WTC11 (cell line): ENCODE measurements around the gene GAB2. TPM values are rescaled to one million over a fixed set of nuclear protein-coding genes. Genes with fewer than 3 reads are reported as not detected.

Source experiments
- ATAC-seq: fragments of 200-7000 bp; cut with Tn5 transposase; 2 replicates; pipeline ENCODE4 v1.10.0; 2021; ENCODE audit warnings: mild to moderate bottlenecking, moderate library complexity
- CTCF ChIA-PET: fragments of 300-600 bp; sonication (Branson Sonifier 250); formaldehyde crosslinking; loops from one replicate; lab custom pipeline; 2021; ENCODE audit warnings: antibody characterized with exemption; lab: Charles Lee
- POLR2A ChIA-PET: fragments of 350-600 bp; sonication (Branson Sonifier 250); formaldehyde crosslinking; loops from one replicate; lab custom pipeline; 2021; ENCODE audit warnings: antibody characterized with exemption; lab: Charles Lee
- DNase-seq: peaks from one replicate; pipeline ENCODE4 v3.0.0; 2021; ENCODE audit warnings: low spot score
- H3K27ac Mint-ChIP-seq: 2 replicates; pipeline ENCODE4 v1.8.0; 2021; ENCODE audit warnings: mixed read lengths
- H3K27me3 Mint-ChIP-seq: 2 replicates; pipeline ENCODE4 v1.8.0; 2021; ENCODE audit warnings: low read depth, mild to moderate bottlenecking, moderate library complexity, mixed read lengths
- H3K36me3 Mint-ChIP-seq: 2 replicates; pipeline ENCODE4 v1.8.0; 2021; ENCODE audit warnings: mixed read lengths
- H3K4me1 Mint-ChIP-seq: 2 replicates; pipeline ENCODE4 v1.8.0; 2022; ENCODE audit warnings: mixed read lengths
- H3K4me3 Mint-ChIP-seq: 2 replicates; pipeline ENCODE4 v1.8.0; 2021; ENCODE audit warnings: mild to moderate bottlenecking, moderate library complexity, mixed read lengths
- H3K9me3 Mint-ChIP-seq: 2 replicates; pipeline ENCODE4 v1.8.0; 2021; ENCODE audit warnings: mixed read lengths
- FOXJ3 ChIP-seq: sonication (generic); formaldehyde crosslinking; IDR thresholded peaks from 2 replicates; pipeline ENCODE4 v1.9.0; 2021; ENCODE audit warnings: missing genetic modification reagents, mild to moderate bottlenecking, borderline replicate concordance
- GABPB1 ChIP-seq: sonication (generic); formaldehyde crosslinking; IDR thresholded peaks from 2 replicates; pipeline ENCODE4 v1.8.1; 2023; ENCODE audit warnings: mild to moderate bottlenecking, missing genetic modification reagents
- GTF2I ChIP-seq: fragments of 250-450 bp; sonication (Bioruptor Pico); conservative IDR thresholded peaks from 2 replicates; pipeline ENCODE4 v1.4.0; 2021; ENCODE audit warnings: mild to moderate bottlenecking
- JAZF1 ChIP-seq: fragments of 250-450 bp; sonication (Bioruptor Pico); IDR thresholded peaks from 2 replicates; pipeline ENCODE4 v1.9.0; 2021; ENCODE audit warnings: moderate library complexity, mild to moderate bottlenecking, inconsistent platforms
- KAT7 ChIP-seq: sonication (generic); formaldehyde crosslinking; IDR thresholded peaks from 2 replicates; pipeline ENCODE4 v1.8.1; 2023; ENCODE audit warnings: missing genetic modification reagents, mild to moderate bottlenecking, borderline replicate concordance
- NR2C2 ChIP-seq: sonication (generic); formaldehyde crosslinking; IDR thresholded peaks from 2 replicates; pipeline ENCODE4 v1.8.0; 2022; ENCODE audit warnings: mild to moderate bottlenecking, missing genetic modification reagents
- TP53 ChIP-seq: sonication (generic); formaldehyde crosslinking; IDR thresholded peaks from 2 replicates; pipeline ENCODE4 v1.8.1; 2023; ENCODE audit warnings: mild to moderate bottlenecking, missing genetic modification reagents
- ZNF232 ChIP-seq: sonication (generic); formaldehyde crosslinking; IDR thresholded peaks from 2 replicates; pipeline ENCODE4 v1.8.0; 2022; ENCODE audit warnings: mild to moderate bottlenecking, missing genetic modification reagents
- ZNF671 ChIP-seq: fragments of 250-450 bp; sonication (Bioruptor Pico); IDR thresholded peaks from 2 replicates; pipeline ENCODE4 v1.8.0; 2021; ENCODE audit warnings: mild to moderate bottlenecking
- total RNA-seq: library from RNA; stranded (reverse); gene quantifications from 3 replicates; pipeline ENCODE4 v1.2.3, GENCODE V29; 2021
- TF ChIP-seq, protein P1 (sequence below): sonication (generic); formaldehyde crosslinking; IDR thresholded peaks from 2 replicates; pipeline ENCODE4 v1.8.1; 2023; ENCODE audit warnings: mild to moderate bottlenecking, missing genetic modification reagents
- TF ChIP-seq, protein P2 (sequence below): sonication (generic); formaldehyde crosslinking; IDR thresholded peaks from 2 replicates; pipeline ENCODE4 v1.8.1; 2022; ENCODE audit warnings: mild to moderate bottlenecking, moderate library complexity, missing genetic modification reagents
- TF ChIP-seq, protein P3 (sequence below): fragments of 250-450 bp; sonication (Bioruptor Pico); conservative IDR thresholded peaks from 2 replicates; pipeline ENCODE4 v1.9.0; 2021; ENCODE audit warnings: mild to moderate bottlenecking
- TF ChIP-seq, protein P4 (sequence below): fragments of 200-600 bp; IDR thresholded peaks from 2 replicates; pipeline ENCODE4 v1.8.0; 2022; ENCODE audit warnings: antibody characterized with exemption
- TF ChIP-seq, protein P5 (sequence below): sonication (generic); formaldehyde crosslinking; IDR thresholded peaks from 2 replicates; pipeline ENCODE4 v1.8.0; 2023; ENCODE audit warnings: missing genetic modification reagents
- TF ChIP-seq, protein P6 (sequence below): fragments of 250-450 bp; sonication (Bioruptor Pico); IDR thresholded peaks from 2 replicates; pipeline ENCODE4 v1.9.0; 2021; ENCODE audit warnings: moderate library complexity, mild to moderate bottlenecking, inconsistent platforms, borderline replicate concordance
- TF ChIP-seq, protein P7 (sequence below): sonication (generic); formaldehyde crosslinking; IDR thresholded peaks from 2 replicates; pipeline ENCODE4 v1.8.1; 2023; ENCODE audit warnings: mild to moderate bottlenecking, moderate library complexity, missing genetic modification reagents

The GAB2 gene
- total RNA-seq, 1 experiment from 2014 or later, result 10.6 TPM

DNA sequence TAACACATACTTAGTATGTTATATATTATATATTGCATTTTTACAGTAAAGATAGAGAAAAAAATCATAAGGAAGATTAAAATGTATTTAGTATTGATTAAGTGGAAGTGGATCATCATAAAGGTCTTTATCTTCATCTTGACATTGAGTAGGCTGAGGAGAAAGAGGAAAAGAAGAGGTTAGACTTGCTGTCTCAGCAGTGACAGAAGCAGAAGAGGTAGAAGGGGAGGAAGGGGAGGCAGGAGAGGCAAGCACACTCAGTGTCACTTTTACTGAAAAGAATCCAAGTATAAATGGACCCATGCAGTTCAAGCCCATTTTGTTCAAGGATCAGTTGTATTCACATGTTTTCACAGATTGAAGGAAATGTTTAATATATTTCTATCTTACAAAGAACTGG is 69.7 kb downstream of the GAB2 start (continued):
- TF ChIP-seq, protein P1, sequence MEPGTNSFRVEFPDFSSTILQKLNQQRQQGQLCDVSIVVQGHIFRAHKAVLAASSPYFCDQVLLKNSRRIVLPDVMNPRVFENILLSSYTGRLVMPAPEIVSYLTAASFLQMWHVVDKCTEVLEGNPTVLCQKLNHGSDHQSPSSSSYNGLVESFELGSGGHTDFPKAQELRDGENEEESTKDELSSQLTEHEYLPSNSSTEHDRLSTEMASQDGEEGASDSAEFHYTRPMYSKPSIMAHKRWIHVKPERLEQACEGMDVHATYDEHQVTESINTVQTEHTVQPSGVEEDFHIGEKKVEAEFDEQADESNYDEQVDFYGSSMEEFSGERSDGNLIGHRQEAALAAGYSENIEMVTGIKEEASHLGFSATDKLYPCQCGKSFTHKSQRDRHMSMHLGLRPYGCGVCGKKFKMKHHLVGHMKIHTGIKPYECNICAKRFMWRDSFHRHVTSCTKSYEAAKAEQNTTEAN (CRISPR knock-in tag), result no peak
- no peak for TF ChIP-seq GABPB1 (CRISPR knock-in tag)
- TF ChIP-seq, protein P2, sequence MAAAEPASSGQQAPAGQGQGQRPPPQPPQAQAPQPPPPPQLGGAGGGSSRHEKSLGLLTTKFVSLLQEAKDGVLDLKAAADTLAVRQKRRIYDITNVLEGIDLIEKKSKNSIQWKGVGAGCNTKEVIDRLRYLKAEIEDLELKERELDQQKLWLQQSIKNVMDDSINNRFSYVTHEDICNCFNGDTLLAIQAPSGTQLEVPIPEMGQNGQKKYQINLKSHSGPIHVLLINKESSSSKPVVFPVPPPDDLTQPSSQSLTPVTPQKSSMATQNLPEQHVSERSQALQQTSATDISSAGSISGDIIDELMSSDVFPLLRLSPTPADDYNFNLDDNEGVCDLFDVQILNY (CRISPR knock-in tag), result no peak
- TF ChIP-seq, protein P3, sequence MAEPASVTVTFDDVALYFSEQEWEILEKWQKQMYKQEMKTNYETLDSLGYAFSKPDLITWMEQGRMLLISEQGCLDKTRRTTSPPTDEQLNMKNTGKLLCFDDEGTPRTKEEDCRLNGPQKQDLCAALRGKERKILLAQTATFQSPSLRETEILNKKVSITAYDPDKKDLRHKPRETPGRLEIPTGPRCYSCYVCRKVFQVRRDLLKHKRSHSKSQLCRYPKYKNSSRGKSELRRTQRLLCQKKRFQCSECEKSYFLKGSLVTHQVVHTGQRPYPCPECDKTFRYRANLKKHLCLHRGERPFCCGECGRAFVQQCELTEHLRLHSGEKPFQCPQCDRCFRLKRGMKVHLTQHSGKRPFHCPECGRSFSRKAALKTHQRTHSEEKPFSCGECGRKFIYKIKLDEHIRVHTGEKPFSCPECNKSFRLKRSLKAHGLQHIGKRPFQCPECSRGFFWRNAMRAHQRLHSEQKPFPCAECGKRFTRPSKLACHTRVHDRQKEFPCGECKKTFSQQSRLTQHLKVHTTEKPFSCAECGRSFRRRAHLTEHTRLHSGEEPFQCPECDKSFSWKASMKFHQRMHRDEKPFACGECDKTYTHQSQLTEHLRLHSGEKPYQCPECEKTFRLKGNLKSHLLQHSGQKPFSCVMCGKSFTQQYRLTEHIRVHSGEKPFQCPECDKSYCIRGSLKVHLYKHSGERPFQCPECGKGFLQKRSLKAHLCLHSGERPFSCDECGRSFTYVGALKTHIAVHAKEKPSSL (CRISPR knock-in tag), result no peak
- no peak for TF ChIP-seq JAZF1 (CRISPR knock-in tag)
- TF ChIP-seq ZNF232 (CRISPR knock-in tag), result no peak
- TF ChIP-seq FOXJ3, result no peak
- TF ChIP-seq TP53 (CRISPR knock-in tag), result no peak
- TF ChIP-seq, protein P4, sequence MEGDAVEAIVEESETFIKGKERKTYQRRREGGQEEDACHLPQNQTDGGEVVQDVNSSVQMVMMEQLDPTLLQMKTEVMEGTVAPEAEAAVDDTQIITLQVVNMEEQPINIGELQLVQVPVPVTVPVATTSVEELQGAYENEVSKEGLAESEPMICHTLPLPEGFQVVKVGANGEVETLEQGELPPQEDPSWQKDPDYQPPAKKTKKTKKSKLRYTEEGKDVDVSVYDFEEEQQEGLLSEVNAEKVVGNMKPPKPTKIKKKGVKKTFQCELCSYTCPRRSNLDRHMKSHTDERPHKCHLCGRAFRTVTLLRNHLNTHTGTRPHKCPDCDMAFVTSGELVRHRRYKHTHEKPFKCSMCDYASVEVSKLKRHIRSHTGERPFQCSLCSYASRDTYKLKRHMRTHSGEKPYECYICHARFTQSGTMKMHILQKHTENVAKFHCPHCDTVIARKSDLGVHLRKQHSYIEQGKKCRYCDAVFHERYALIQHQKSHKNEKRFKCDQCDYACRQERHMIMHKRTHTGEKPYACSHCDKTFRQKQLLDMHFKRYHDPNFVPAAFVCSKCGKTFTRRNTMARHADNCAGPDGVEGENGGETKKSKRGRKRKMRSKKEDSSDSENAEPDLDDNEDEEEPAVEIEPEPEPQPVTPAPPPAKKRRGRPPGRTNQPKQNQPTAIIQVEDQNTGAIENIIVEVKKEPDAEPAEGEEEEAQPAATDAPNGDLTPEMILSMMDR, result no peak
- TF ChIP-seq, protein P5, sequence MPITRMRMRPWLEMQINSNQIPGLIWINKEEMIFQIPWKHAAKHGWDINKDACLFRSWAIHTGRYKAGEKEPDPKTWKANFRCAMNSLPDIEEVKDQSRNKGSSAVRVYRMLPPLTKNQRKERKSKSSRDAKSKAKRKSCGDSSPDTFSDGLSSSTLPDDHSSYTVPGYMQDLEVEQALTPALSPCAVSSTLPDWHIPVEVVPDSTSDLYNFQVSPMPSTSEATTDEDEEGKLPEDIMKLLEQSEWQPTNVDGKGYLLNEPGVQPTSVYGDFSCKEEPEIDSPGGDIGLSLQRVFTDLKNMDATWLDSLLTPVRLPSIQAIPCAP (CRISPR knock-in tag), result no peak

DNA sequence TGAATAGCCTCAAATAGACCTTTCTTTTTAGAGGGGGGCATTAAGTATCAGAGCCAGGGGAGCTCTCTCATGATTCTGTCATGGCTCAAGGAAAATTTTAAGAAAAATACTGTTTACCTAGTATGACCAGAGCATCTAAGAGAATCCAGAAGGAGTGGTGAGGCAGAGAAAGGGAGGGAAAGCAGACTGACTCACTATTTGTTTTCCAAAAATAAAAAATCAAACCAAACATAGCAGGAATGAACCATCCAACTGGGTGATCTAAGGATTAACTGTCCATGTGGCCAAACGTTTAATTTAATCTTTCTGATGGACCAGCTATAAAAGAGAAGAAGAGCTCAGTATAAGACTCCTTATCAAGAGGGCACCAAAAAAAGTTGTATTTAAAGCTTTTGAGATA is 70.8 kb downstream of the GAB2 start:
- H3K27ac Mint-ChIP-seq, result no peak overlapping the region
- no peak for ATAC-seq
- no peak for TF ChIP-seq NR2C2 (CRISPR knock-in tag)
- TF ChIP-seq, protein P6, sequence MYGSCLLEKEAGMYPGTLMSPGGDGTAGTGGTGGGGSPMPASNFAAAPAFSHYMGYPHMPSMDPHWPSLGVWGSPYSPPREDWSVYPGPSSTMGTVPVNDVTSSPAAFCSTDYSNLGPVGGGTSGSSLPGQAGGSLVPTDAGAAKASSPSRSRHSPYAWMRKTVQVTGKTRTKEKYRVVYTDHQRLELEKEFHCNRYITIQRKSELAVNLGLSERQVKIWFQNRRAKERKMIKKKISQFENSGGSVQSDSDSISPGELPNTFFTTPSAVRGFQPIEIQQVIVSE, result no peak
- TF ChIP-seq, protein P7, sequence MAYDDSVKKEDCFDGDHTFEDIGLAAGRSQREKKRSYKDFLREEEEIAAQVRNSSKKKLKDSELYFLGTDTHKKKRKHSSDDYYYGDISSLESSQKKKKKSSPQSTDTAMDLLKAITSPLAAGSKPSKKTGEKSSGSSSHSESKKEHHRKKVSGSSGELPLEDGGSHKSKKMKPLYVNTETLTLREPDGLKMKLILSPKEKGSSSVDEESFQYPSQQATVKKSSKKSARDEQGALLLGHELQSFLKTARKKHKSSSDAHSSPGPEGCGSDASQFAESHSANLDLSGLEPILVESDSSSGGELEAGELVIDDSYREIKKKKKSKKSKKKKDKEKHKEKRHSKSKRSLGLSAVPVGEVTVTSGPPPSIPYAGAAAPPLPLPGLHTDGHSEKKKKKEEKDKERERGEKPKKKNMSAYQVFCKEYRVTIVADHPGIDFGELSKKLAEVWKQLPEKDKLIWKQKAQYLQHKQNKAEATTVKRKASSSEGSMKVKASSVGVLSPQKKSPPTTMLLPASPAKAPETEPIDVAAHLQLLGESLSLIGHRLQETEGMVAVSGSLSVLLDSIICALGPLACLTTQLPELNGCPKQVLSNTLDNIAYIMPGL (CRISPR knock-in tag), result no peak
- no peak for TF ChIP-seq KAT7 (CRISPR knock-in tag)
- no peak for TF ChIP-seq GTF2I (CRISPR knock-in tag)
- no peak for TF ChIP-seq ZNF671 (CRISPR knock-in tag)
- TF ChIP-seq, all 79 proteins: peak for 0
- no peaks in the 10 kb centered on the region for H3K9me3 Mint-ChIP-seq
- H3K36me3 Mint-ChIP-seq, result no peaks in the 10 kb centered on the region
- ChIA-PET POLR2A (no interaction called here), CTCF (interaction anchor here (1.3 kb wide), 1 partner anchor 218 kb away, joined by 3 read pairs; no protein-coding TSS in a partner anchor)
- H3K4me1 Mint-ChIP-seq, result peaks cover 15% of the 10 kb centered on the region
- no peaks in the 10 kb centered on the region; the same call in 1 of the 2 replicates for H3K27me3 Mint-ChIP-seq
- H3K4me3 Mint-ChIP-seq, result no peak overlapping the region
- no peak for DNase-seq
